HG03045 (cell line): Measurements from ENCODE around the gene PTH1R.

Experiments
- ATAC-seq: cut with Tn5 transposase; IDR thresholded peaks from one replicate; pipeline ENCODE4 v1.9.1; 2021; ENCODE audit warnings: mild to moderate bottlenecking, moderate library complexity; ENCODE audit not compliant: unreplicated experiment

PTH1R gene

GRCh38 chr3:46849686-46850467 is 27.6 kb upstream of the PTH1R start:
- ATAC-seq: no peak

DNA sequence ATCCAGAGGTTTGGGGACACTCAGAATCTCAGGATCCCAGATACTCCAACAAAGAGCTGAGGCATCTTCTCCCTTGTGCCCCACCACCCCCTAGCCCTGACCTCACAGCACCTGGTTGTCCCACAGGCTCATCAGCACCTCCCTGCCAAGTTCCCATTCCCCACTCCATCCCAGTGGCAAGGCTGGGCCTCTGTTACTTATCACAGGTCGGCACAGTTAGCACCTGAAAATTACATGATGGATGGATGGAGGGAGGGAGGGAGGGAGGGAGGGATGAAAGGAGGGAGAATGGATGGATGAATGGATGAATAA is 27.1 kb upstream of the PTH1R start:
- ATAC-seq: no peak

DNA sequence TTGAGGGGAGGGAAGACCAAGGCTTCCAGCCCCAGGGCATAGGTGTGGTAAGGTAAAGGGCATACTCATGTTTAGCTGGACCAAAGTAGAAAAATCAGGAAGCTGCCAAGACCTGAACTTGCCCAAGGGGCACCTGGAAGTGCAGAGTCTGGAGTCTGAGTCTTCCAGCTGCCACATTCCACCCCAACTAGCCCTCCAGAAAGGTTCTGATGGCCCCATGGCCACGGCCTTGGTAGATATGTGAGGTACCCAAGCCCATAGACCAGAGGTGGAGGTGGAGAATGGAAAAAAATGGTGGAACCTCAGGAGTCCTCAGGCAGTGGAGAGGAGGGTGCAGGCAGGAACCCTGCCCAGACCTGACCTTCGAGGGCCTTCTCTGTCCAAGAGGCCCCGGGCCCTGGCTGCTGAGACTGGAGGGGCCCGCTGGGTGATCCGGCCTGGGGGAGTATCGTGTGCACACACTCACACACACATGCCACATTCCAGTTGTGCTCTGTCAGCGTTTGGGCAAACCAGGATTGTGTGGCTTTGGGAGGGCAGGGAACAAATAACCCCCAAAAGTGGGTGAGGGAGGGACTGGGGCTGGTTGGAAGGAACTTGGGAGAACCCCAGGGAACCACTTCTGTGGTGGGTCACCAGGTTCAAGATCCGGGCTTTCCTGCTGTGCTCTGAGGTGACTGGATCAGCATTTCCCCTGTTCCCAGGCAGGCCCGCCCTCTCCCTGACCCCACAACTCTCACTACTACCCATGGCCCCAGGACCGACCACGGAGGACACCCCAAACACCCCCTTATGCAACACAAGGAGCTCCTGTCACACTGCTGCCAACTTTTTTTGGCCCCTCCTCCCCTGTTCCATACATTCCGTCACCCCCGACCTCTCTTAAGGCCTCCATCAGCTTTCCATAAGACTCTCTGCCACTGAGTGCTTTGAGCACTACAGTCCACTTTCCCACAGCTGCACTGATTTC is 25.9 kb upstream of the PTH1R start:
- no peak for ATAC-seq

GRCh38 chr3:46852334-46852720 is 25.2 kb upstream of the PTH1R start:
- no peak for ATAC-seq

DNA sequence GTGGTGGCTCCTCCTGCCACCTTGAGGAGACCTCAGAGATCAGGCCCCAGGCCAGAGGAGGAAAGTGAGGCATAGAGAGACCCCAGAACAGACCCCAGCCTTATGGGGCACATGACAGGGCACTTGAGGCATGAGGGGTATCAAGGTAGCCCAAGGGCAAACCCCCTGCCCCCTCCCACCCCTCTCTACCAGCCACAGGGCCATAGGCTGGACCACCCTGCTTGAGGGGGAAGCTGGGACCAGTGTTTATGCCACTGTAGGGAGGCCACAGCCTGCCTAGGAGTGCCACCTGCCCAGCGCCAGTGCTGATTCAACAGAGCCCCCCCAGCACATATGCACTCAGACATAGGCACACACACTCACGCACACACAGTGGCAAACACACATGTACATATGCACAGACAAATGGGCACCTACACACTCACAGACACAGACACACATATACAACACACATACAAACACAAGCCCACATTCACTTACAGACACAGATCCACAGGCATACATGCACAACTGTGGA is 24.6 kb upstream of the PTH1R start:
- ATAC-seq: no peak

- no peak for ATAC-seq
These were observed 23.8 kb upstream of the PTH1R start for GRCh38 chr3:46853441-46854415.

DNA sequence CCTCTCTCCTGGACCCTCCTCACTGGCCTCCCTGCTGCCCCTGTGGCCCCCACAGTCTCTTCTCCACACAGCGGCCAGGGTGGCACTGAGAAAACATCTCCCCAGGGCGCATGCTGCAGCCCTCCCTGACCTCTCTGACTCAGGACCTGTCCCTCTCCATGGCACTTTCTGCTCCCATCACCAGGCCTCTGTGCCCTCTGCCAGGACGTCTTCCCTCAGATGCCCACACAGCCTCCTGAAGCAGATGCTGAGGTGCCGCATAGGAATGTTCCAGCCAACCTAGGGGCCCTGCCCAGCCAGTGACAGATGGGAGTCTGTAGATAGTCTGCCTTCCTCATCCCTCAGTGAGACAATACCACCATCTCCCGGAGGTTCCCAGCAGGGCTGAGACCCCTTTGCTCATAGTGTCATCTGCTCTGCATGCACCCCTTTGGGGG is 22.9 kb upstream of the PTH1R start:
- ATAC-seq: no peak

- no peak for ATAC-seq
These were observed 20.7 kb upstream of the PTH1R start for GRCh38 chr3:46856576-46857471.

DNA sequence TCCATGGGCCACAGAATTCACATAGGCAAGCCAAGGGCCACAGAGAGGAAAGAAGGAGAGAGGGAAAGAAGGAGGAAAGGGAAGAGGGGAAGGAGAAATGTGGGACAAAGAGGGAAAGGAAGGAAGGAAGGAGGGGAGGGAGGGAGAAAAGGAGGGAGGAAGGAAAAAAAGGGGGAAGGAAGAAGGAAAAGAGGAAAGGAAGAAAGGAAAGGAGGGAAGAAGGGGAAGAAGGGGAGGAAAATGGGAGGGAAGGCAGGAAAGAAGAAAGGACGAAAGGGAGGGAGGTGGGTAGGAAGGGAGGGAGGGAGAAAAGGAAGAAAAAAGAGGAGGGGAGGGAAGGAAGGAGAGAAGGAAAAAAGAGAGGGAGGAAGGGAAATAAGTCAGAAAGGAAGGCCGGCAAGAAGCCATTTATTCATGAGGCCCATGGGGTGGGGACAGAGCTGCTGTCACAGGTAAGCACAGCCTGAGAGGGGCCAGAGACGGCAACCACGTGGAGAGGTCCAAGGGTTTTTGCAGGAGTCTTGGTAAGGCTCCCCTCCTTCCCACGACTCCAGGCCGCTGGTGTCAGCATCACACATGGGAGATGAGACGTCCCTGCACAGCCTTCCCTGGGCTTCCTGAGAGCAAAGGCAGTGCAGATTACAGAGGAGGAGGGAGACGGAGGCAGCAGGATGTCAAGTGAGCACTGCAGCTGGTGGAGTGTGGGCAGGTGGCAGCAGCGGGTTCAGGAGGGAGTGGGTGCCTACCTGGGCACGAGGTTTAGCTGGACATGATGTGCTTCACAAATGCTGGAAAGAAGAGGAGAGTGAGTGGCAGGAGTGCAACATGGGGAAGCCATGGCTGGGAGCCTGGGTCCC is 19.8 kb upstream of the PTH1R start:
- no peak for ATAC-seq

- no peak for ATAC-seq
These were observed 19.1 kb upstream of the PTH1R start for GRCh38 chr3:46858456-46858855.

GRCh38 chr3:46859001-46859710 is 18.4 kb upstream of the PTH1R start:
- no peak for ATAC-seq

DNA sequence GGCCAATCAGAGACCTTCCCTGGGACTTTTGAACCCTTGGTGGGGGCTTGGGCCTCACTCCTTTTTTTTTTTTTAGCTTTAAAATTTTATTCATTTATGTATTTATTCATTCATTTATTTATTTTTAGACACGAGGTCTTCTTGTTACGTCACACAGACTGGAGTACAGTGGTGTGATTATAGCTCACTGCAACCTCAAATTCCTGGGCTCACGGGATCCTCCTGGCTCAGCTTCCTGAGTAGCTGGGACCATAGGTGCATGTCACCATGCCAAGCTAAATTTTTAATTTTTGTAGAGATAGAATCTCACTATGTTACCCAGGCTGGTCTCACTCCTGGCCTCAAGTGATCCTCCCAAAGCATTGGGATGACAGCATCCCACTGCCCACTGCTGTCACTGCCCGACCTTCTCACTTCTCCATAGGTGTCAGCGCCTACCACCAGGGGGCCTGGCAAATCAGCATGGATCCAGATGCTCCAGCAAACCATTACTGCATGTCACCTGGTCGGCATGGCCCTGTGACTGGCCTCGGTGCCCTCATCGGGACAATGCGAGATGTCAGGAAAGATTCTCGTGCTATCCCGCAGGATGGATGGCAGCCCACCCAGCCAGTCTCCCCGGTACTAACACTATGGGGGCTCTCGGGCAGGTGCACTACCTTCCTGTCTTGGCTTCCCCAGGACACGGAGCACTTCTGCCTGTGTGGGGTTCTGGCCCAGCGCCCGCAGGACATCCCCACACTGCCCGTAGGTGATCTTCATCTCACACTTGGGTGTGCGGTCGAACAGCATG is 17.3 kb upstream of the PTH1R start:
- no peak for ATAC-seq

DNA sequence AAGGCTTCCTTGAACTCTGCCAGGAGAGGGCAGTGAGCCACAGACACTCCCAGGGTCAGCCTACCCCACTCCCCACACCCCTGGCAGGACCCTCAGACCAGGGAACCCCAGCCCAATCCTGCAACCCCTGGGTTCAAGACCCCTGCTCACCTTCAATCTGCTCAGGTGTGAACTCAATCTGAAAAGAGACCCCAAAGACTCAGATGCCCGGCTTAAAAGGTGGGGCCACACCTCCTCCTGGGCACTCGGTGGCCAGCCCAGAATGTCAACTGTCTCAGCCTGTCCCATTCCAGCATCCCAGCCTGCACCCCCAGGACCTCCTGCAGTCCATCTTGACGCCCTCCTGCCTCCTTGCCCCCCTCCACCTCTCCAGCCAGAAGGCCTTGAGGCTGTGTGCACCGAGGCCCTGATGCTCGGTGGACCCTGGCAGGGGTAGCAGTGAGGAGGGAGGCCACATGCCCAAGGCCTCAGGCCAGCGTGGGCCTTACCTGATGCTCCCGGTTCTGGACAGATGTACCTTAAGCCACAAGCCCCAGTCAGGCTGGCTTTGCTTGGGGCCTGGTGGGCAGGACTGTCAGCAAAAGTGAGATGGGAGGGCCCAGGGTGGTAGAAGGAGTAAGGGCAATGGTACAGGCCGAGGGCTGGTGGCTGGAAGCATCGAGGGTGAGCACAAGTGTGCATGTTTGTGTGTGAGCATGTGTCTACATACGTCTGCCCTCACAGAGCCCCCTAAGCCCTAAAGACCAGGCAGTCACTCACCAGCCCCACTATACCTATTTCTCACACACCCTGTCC is 16.5 kb upstream of the PTH1R start:
- ATAC-seq: no peak

DNA sequence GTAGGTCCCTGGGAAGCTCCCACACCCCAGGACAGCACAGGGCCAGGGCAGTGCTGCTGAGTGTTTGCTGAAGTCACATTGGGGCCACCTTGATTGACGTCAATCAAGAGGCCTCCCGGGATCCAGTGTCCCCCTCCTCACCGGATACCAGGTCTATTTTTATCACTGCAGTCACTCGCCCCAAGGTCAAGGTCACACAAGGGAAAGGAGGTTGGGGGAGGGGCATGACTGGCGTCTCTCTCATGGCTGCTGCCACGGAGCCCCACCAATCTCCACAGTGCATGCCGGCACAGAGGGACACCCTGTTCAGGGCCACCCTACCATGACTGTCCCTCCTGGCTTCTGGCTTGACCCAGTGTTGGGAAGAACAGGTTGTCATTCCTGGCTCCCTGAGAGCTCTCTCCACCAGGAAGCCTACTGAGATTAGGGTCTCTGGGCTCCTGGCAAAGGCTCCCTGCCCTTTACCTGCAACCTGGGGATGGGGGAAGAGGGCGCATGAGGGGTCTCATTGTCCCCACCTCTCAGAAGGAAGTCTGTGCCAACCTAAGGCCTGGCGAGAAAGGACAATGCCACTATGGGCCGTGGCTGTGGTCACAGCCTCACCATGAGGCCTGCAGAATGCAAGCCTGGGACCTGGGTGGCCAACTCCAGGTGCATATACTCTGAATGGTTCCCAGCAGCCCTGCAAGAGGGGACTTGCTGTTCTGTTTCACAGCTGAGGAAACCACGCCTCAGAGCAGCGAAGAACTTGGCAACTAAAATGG is 15.7 kb upstream of the PTH1R start:
- ATAC-seq: no peak

DNA sequence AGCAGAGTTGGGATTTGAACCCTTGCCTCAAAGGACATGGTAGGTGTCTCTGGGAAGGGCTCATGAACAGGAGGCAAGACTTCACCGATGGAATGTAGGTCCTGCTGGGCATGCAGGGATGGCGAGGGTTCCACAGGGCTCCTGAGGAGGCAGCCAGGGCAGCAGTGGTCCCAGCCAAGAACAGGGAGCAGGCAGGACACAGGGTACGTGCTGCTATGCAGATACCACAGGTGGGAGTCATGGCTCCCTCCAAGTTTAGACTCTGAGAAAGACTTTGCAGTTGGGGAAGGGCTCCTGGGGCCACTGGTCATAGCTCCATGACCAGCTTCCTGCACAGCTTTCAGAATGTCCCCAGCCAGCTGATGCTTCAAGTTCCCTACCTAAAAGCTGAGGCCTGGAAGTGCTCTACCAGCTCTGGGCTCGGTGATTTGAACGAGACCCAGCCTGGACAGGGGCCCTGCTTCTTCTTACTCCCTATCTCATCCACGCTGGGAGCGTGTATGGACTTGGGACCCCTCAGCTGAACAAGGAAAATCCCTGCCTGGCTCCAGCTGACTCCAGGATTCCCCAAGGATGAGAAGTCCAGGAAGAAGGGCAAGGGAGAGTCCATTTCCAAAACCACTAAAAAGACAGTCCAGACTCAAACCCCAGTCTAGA is 15.0 kb upstream of the PTH1R start:
- no peak for ATAC-seq
